GM18909 (cell line): ENCODE measurements around the gene VWA5B1.
"Not testable (repeated sequence)": the region's sequence is repeated elsewhere in the genome, so short reads cannot be mapped to it uniquely, and the experiment has no call there.

Experiments used
- ATAC-seq: cut with Tn5 transposase; IDR thresholded peaks from one replicate; pipeline ENCODE4 v1.9.1; 2021; ENCODE audit warnings: mild to moderate bottlenecking; ENCODE audit not compliant: unreplicated experiment, poor library complexity

Gene VWA5B1

GRCh38 chr1:20278692-20279130 is 12.0 kb upstream of the VWA5B1 start:
- no peak for ATAC-seq

DNA sequence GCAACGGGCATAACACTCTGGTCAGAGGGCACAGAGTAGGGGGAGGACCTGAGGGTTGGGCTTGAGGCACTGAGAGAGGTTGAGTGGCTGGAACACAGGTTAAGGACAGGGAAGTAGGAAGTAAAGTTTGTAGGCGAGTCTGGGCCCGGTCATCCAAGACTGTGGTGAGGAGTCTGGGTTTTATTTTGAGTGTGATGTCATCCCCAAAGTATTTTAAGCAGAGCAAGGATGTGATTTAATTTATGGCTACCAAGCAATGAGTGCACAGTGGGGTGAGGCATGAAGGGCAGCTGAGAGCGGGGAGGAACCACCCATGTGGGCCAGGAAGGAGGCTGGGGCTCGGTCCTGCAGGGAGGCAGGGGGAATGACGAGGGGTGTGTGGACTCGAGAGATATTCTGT is 11.2 kb upstream of the VWA5B1 start:
- no peak for ATAC-seq

DNA sequence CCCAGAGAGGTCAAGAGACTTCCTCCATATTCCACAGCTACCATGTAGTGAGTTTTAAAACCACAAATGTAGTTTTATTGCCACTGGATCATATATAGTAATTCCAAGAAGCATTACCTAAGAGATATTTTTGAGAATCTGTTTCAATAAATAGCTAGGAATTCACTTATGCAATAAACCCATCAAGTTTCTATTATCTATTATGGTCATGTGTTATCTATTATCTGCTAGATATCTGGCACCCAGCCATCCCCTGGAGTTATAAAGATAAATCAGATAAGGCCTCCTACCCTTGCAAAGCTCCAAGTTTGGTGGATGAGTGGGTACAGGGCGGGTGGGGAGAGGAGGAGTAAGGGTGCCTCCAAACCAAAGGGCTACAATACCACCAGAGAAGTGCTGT is 10.3 kb upstream of the VWA5B1 start:
- no peak for ATAC-seq

- no peak for ATAC-seq
Observed at GRCh38 chr1:20280906-20281305, 9.8 kb upstream of the VWA5B1 start.

- ATAC-seq, result no peak
Observed at GRCh38 chr1:20281801-20282200, 8.9 kb upstream of the VWA5B1 start.

DNA sequence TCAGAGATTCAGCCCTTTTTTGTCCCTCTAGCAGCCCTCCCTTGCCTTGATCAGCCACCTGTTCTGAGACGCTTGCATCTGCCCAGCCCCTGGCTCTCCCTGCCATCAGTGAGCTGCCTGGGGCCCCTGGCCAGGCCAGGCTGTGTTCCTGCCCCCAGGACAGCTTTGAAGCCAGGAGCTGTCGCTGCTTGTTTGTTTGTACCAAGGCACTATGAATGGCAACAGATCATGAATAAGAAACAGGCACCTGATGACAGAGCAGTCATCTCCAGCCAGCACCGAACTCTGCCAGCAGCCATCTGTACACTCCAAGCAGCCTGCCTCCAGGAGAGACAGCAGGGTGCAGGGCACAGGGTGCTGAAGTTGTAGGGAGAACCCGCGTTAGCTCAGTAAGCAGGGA is 8.1 kb upstream of the VWA5B1 start:
- ATAC-seq, result no peak

GRCh38 chr1:20284046-20284445 is 6.6 kb upstream of the VWA5B1 start:
- ATAC-seq, result no peak

DNA sequence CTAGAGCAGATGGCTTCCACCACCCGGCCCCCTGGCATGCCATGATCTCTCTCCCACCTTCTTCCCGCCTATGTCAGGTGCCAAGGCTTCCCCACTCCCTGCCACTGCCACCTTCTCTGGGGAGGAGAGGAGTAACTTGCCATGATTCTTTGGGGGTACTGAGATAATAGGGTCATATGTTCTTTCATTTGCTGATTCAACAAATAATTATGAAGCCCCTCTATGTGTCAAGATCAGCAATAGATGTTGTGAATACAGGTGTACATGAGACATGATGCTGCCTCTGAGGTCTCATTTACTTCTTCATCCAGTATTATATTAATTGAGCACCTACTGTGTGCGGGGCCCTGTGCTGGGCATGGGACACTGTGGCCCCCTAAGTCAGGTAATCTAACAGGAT is 6.0 kb upstream of the VWA5B1 start:
- no peak for ATAC-seq

DNA sequence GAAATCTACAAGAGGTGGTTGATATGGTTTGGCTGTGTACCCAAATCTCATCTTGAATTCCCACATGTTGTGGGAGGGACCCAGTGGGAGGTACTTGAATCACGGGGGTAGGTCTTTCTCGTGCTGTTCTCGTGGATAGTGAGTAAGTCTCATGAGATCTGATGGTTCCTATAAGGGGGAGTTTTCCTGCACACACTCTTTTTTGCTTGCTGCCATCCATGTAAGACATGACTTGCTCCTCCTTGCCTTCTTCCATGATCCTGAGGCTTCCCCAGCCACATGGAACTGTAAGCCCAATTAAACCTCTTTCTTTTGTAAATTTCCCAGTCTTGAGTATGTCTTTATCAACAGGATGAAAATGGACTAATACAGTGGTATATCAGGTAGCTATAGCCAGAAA is 5.2 kb upstream of the VWA5B1 start:
- no peak for ATAC-seq

- not testable (repeated sequence) for ATAC-seq
Observed at GRCh38 chr1:20287696-20288095, 3.0 kb upstream of the VWA5B1 start.

- no peak for ATAC-seq
Observed at GRCh38 chr1:20291645-20292084, 990 bp downstream of the VWA5B1 start.

- ATAC-seq, result no peak
Observed at GRCh38 chr1:20298626-20299025, 8.0 kb downstream of the VWA5B1 start.

DNA sequence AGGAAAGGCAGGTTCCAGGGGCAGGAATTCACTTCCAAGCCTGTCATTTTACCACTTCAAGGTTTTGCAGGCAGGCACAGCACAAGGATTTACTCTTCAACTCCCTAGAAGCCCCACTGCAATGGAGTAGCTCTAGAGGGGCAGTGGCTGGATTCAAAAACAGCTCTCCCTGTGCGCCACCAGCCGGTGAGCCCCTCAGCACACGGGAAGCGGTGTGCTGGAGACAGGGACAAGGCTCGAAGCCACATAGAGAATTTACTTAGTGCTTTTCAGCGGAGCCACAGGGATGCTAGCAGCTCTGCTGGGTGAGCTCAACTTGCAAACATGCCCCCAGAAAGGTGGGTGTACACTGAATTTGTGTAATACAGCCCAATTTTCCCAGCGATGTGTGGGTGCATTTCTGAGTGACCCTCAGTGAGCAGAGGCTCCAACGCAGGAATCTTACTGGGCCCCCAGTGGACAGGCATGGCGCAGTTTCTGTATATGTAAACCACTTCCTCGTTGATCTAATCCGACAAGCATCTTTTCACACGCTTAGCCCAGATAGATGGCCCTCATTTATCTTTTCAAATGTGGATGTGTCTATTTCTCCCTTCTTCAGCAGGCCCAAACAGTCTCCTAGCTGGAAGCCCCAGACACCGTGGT is 10.9 kb downstream of the VWA5B1 start:
- ATAC-seq, result no peak

- ATAC-seq, result no peak
Observed at GRCh38 chr1:20302108-20302471, 11.4 kb downstream of the VWA5B1 start.

DNA sequence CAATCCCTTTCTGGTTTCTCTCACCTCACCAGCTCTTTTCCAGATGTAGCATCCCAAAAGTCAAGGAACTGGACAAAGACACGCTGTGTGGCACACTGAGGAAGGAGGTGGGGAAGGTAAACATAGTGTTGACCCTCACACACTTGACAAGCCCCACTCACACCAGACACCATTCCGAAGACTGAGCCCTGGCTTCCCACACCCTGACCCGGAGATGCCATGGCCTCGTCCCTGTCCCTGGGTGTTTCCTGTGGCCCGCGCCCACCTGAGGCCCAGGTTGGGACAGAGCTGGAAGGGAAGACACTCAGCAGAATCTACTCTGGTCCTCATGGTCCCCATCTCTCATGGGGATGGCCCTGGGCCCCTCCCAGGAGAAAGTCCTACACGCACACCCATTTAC is 16.4 kb downstream of the VWA5B1 start:
- ATAC-seq, result no peak

DNA sequence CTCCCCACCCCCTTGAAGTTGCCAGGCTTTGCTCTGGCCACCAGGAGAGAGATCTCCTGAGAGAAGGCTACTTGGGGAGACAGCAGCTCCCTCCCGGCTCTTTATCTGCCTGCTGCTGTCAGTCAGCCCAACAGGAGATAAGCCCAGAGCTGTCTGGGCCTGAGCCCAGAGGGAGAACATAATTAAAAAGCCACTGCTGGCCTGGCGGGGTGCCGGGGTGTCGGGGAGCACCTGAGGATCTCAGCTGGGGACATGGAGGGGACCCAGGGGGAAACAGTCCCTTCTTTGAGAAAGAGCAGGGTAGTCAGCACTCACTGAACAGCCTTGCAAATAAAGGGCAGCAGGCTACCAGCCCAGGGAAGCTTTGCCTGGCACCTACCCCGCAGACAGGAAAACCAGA is 17.9 kb downstream of the VWA5B1 start:
- no peak for ATAC-seq

- ATAC-seq, result no peak
Observed at GRCh38 chr1:20311289-20311688, 20.6 kb downstream of the VWA5B1 start.

DNA sequence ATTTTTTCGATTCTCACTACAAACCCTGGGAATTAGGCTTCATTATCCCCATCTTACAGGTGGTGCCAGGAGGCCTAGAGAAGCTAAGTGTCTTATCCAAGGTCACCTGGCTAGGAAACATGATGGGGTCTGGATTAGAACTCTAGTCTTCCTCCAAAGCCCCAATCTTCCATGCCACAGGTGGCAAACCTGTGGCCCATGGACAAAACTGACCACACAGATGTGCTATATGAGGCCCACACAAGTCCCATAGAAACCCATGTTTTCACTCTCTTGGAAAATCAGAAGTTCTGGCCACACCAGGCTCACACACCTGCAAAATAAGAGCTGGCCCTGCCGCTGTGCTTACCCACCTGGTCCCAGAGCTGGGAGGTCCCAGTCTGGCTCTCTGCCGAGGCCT is 21.6 kb downstream of the VWA5B1 start:
- ATAC-seq, result no peak

DNA sequence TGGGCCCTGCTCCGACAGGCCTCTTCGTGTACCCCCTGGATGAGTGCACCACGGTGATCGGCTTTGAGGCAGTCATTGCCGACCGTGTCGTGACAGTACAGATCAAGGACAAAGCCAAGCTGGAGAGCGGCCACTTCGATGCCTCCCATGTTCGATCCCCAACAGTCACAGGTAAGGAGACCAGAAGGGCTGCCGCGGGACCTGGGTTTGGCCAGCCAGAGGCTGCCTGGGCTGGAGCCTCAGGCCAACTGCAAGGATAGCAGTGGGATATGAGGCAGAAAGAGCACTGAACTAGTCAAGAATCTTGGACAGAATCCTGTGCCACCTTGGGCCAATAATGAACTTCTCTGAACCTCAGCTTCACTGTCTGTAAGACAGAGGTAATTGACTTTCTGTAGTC is 22.1 kb downstream of the VWA5B1 start:
- no peak for ATAC-seq

DNA sequence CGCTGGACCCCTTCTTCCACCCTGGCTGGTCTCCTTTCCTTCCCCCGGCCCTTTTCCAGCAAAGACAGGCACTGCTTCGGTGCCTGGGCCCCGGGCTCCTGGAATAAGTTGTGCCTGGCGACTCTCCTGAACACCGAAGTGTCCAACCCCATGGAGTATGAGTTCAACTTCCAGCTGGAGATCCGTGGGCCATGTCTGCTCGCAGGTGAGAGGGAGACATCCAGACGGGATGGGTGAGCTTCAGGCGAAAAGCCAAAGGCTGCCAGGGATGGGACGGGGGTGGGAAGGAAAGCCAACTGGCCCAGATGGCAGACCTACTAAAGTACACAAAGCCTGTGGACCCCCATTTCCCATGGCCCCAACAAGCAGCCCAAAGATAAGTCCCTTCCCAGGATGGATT is 26.8 kb downstream of the VWA5B1 start:
- ATAC-seq, result no peak

DNA sequence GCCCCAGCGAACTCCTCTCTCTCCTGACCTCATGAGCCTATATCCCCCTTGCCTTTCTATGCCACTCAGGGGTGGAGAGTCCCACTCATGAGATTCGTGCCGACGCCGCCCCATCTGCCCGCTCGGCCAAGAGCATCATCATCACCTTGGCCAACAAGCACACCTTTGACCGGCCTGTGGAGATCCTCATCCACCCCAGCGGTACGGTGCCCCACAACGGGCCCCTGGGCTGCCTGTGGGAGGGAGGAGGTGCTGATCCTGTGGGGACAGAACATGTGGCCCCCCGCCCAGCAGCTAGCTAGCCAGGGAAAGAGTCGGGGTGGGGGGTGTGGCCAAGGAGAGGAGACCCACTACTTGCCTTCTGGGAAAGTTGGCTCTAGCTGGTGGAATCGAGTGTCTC is 27.8 kb downstream of the VWA5B1 start:
- ATAC-seq, result no peak

- no peak for ATAC-seq
Observed at GRCh38 chr1:20318971-20319370, 28.3 kb downstream of the VWA5B1 start.
